ENCODE data around the gene PFKFB3.

Gene PFKFB3

DNA sequence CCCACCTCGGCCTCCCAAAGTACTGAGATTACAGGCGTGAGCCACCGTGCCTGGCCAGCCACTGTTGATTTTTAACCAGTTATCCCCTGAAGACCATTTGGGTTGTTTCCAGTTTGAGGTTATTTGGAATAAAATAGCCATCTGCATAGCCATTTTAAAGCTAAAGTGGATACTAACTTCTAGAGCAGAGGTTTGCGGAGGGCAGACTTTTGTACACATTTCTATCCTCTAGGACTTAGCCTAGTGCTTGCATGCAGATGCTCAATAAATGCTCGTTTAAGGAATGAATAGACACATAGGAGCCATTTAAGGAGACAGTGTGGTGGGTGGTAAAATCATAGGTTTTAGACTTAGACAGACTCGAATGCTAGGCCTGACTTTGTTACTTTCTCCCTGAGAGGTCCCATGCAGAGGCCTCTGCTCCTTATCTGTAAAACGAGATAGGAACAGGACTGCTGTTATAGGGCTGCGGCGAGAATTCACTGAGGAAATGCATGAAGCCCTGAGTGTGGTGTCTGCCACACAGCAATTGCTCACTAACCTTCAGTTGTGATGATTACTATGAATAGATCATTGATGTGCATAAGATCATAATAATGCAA, 75.9 kb downstream of the PFKFB3 start:
- H3K79me1 ChIP-seq (ENCODE audit: low read length): no peaks in the 10 kb centered on the region
- H3K4me3 ChIP-seq (ENCODE audit: low read length): no peak overlapping the region
- peak; percentile 86 for DNase-seq
- no peak overlapping the region for H2AK5ac ChIP-seq (ENCODE audit: low read length)
- no peaks in the 10 kb centered on the region for H3K79me2 ChIP-seq (ENCODE audit: control insufficient read depth, insufficient read depth, low read length)
- H3K36me3 ChIP-seq (ENCODE audit: control insufficient read depth, insufficient read depth, low read length): no peaks in the 10 kb centered on the region
- H2BK120ac ChIP-seq (ENCODE audit: low read depth, low read length): peak overlapping the region; percentile 8
- H3K4me1 ChIP-seq (ENCODE audit: control insufficient read depth, low read depth, low read length): peaks cover 10% of the 10 kb centered on the region
- no peak overlapping the region for H3K23ac ChIP-seq (ENCODE audit: low read length)
- H4K8ac ChIP-seq (ENCODE audit: low read depth, low read length): no peak overlapping the region
- H2BK15ac ChIP-seq (replicated peaks; ENCODE audit: low read depth): no peak overlapping the region
- H4K5ac ChIP-seq (ENCODE audit: low read length): no peak overlapping the region
- WGBS (ENCODE audit: extremely low coverage, insufficient coverage, low lambda C conversion rate): no CpG with 5 or more reads among the region's 9 CpGs
- H3K27me3 ChIP-seq (ENCODE audit: insufficient read depth, low read length, poor library complexity): no peaks in the 10 kb centered on the region
- peak overlapping the region; percentile 37 for H3K56ac ChIP-seq (ENCODE audit: low read length)
- peak overlapping the region; percentile 75 for H3K18ac ChIP-seq (ENCODE audit: low read length)
- no peak overlapping the region for H3K9ac ChIP-seq (ENCODE audit: low read length)
- no peak overlapping the region for H3K4me2 ChIP-seq (ENCODE audit: low read length)
- H3K4ac ChIP-seq (ENCODE audit: low read depth, low read length): no peak overlapping the region
- peak overlapping the region; percentile 71 for H3K27ac ChIP-seq (ENCODE audit: low read depth, low read length)
- no peak overlapping the region for H2BK5ac ChIP-seq (ENCODE audit: low read length)

DNA sequence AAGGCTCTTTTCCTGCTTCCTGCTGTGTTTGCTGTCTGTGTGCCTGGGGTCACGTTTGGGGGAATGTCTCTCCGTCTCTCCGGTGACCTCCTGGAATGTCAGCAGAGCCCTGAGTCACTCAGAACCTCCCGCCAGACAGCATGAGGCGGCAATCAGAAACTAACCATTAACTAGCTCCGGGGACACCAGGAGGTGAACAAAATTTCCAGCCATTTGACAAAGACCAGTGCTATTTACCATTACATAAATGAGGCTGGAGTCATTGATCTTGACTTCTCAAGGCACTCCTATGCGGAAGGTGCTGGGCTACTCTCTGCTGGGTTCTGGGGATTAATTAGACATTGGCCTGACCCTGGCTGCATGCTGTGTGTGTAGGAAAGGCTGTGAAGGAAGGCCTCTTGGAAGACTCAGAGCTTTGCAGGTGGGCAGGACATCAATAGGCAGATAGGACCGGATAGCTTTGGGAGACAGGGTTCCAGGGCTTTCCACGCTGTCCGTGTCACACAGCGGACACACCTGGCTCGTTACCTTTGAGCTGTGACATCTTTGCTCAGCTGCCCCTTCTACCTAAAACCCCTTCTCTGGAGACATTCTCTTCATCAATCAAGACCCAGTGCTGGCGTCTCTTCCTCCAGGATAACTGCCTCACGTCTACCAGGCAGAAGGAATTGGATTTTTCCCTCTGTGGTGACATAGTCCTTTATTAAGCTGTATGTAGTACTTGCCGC, 77.0 kb downstream of the PFKFB3 start:
- H2AK5ac ChIP-seq (ENCODE audit: low read length): no peak overlapping the region
- peak; percentile 97 for DNase-seq
- H3K9ac ChIP-seq (ENCODE audit: low read length): no peak overlapping the region
- peak overlapping the region; percentile 1 for H2BK5ac ChIP-seq (ENCODE audit: low read length)
- no peaks in the 10 kb centered on the region for H3K79me2 ChIP-seq (ENCODE audit: control insufficient read depth, insufficient read depth, low read length)
- H3K18ac ChIP-seq (ENCODE audit: low read length): peak overlapping the region; percentile 81
- H2BK15ac ChIP-seq (replicated peaks; ENCODE audit: low read depth): no peak overlapping the region
- H3K27me3 ChIP-seq (ENCODE audit: insufficient read depth, low read length, poor library complexity): no peaks in the 10 kb centered on the region
- no peak overlapping the region for H4K5ac ChIP-seq (ENCODE audit: low read length)
- peak overlapping the region; percentile 73 for H3K4ac ChIP-seq (ENCODE audit: low read depth, low read length)
- H4K8ac ChIP-seq (ENCODE audit: low read depth, low read length): no peak overlapping the region
- H2BK120ac ChIP-seq (ENCODE audit: low read depth, low read length): peak overlapping the region; percentile 6
- no peak overlapping the region for H3K4me3 ChIP-seq (ENCODE audit: low read length)
- H3K23ac ChIP-seq (ENCODE audit: low read length): no peak overlapping the region
- H3K27ac ChIP-seq (ENCODE audit: low read depth, low read length): peak overlapping the region; percentile 59
- H3K36me3 ChIP-seq (ENCODE audit: control insufficient read depth, insufficient read depth, low read length): no peaks in the 10 kb centered on the region
- H3K79me1 ChIP-seq (ENCODE audit: low read length): no peaks in the 10 kb centered on the region
- no CpG with 5 or more reads among the region's 15 CpGs for WGBS (ENCODE audit: extremely low coverage, insufficient coverage, low lambda C conversion rate)
- H3K4me1 ChIP-seq (ENCODE audit: control insufficient read depth, low read depth, low read length): peaks cover 10% of the 10 kb centered on the region
- no peak overlapping the region for H3K4me2 ChIP-seq (ENCODE audit: low read length)
- peak overlapping the region; percentile 68 for H3K56ac ChIP-seq (ENCODE audit: low read length)

DNA sequence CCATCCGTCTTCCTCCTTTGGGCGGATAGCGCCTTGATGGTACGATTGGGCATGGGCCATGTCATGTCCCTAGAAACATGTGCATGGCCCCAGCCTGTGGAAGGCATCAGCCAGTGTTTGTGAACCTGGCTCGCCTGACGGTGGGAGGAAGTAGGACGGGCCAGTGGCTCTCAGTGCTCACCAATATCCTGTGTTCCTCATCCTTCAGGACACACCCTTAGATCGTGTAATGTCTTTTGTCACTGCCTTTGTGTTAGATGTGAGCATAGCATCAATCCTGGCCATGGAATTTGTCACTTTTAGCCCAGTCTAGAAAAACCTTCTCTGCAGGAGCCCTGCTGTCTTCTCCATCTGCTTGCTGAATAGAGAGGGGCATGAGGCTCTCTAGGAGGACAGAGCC, 77.6 kb downstream of the PFKFB3 start:
- Histone ChIP-seq H2BK15ac (replicated peaks; ENCODE audit: low read depth) (no peak overlapping the region), H3K27me3 (ENCODE audit: insufficient read depth, low read length, poor library complexity) (no peaks in the 10 kb centered on the region), H3K23ac (ENCODE audit: low read length) (no peak overlapping the region), H3K56ac (ENCODE audit: low read length) (peak overlapping the region; percentile 68), H4K5ac (ENCODE audit: low read length) (no peak overlapping the region), H3K4me3 (ENCODE audit: low read length) (no peak overlapping the region), H2BK120ac (ENCODE audit: low read depth, low read length) (peak overlapping the region; percentile 6), H3K9ac (ENCODE audit: low read length) (no peak overlapping the region), H3K79me1 (ENCODE audit: low read length) (no peaks in the 10 kb centered on the region), H2BK5ac (ENCODE audit: low read length) (peak overlapping the region; percentile 1), H2AK5ac (ENCODE audit: low read length) (peak overlapping the region; percentile 56), H3K18ac (ENCODE audit: low read length) (peak overlapping the region; percentile 81), H4K8ac (ENCODE audit: low read depth, low read length) (no peak overlapping the region), H3K4me1 (ENCODE audit: control insufficient read depth, low read depth, low read length) (peaks cover 10% of the 10 kb centered on the region), H3K4ac (ENCODE audit: low read depth, low read length) (peak overlapping the region; percentile 73), H3K27ac (ENCODE audit: low read depth, low read length) (peak overlapping the region; percentile 59), H3K36me3 (ENCODE audit: control insufficient read depth, insufficient read depth, low read length) (no peaks in the 10 kb centered on the region), H3K4me2 (ENCODE audit: low read length) (no peak overlapping the region), H3K79me2 (ENCODE audit: control insufficient read depth, insufficient read depth, low read length) (no peaks in the 10 kb centered on the region)
- DNase-seq: peak; percentile 89
- no CpG with 5 or more reads among the region's 8 CpGs for WGBS (ENCODE audit: extremely low coverage, insufficient coverage, low lambda C conversion rate)

DNA sequence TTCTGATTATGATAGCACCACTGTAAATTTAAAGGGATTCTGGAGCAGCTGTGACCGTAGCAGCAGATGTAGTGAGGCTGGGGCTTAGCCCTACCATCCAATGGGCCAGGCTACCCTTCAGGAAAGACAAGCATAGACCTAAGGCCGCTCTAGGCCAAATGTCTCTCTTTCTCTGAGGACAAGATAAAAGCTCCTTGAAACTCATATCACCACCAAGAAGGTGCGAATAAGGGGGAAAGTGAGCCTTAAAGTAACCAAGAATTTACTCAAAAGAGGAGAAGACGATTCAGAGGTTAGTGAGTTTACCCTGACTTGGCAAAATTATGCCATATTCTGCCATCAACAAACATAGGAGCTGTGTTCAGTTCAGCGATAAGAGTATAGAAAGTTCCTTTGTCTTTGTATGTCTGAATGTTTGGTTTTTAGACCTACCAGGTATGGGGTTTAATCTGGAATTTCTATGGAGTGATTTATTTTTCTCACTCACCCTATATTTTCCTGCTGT, 79.8 kb downstream of the PFKFB3 start:
- no peak overlapping the region for H3K56ac ChIP-seq (ENCODE audit: low read length)
- H3K79me2 ChIP-seq (ENCODE audit: control insufficient read depth, insufficient read depth, low read length): no peaks in the 10 kb centered on the region
- no CpG with 5 or more reads among the region's 5 CpGs for WGBS (ENCODE audit: extremely low coverage, insufficient coverage, low lambda C conversion rate)
- H4K5ac ChIP-seq (ENCODE audit: low read length): no peak overlapping the region
- no peaks in the 10 kb centered on the region for H3K27me3 ChIP-seq (ENCODE audit: insufficient read depth, low read length, poor library complexity)
- no peak overlapping the region for H3K4ac ChIP-seq (ENCODE audit: low read depth, low read length)
- H2AK5ac ChIP-seq (ENCODE audit: low read length): no peak overlapping the region
- H3K79me1 ChIP-seq (ENCODE audit: low read length): no peaks in the 10 kb centered on the region
- H3K23ac ChIP-seq (ENCODE audit: low read length): no peak overlapping the region
- H2BK120ac ChIP-seq (ENCODE audit: low read depth, low read length): no peak overlapping the region
- no peaks in the 10 kb centered on the region for H3K36me3 ChIP-seq (ENCODE audit: control insufficient read depth, insufficient read depth, low read length)
- no peak for DNase-seq
- no peak overlapping the region for H3K4me3 ChIP-seq (ENCODE audit: low read length)
- no peak overlapping the region for H3K27ac ChIP-seq (ENCODE audit: low read depth, low read length)
- no peak overlapping the region for H2BK15ac ChIP-seq (replicated peaks; ENCODE audit: low read depth)
- H4K8ac ChIP-seq (ENCODE audit: low read depth, low read length): no peak overlapping the region
- H3K9ac ChIP-seq (ENCODE audit: low read length): no peak overlapping the region
- no peak overlapping the region for H3K4me2 ChIP-seq (ENCODE audit: low read length)
- H3K18ac ChIP-seq (ENCODE audit: low read length): no peak overlapping the region
- peaks cover 10% of the 10 kb centered on the region for H3K4me1 ChIP-seq (ENCODE audit: control insufficient read depth, low read depth, low read length)
- H2BK5ac ChIP-seq (ENCODE audit: low read length): no peak overlapping the region

DNA sequence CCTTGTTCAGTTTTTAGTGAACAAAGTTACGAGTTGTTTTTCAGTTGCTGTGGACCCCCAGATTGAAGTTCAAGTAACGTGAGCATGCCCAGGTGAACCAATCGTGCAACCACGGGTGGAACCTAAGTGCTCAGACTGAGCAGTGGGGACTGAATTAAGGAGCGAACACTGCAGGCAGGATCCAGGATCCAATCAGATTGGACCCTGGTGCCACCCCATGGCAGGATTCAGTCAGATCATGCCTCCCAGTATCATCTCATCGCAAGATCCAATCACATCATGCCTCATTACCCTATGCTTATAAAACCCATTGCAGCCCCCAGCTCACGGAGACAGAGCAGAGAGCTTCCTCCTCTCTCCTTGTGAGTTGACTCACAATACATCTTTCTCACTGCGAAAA, 80.9 kb downstream of the PFKFB3 start:
- Histone ChIP-seq H2AK5ac (ENCODE audit: low read length) (no peak overlapping the region), H3K18ac (ENCODE audit: low read length) (no peak overlapping the region), H4K5ac (ENCODE audit: low read length) (no peak overlapping the region), H3K4me2 (ENCODE audit: low read length) (no peak overlapping the region), H4K8ac (ENCODE audit: low read depth, low read length) (no peak overlapping the region), H3K27me3 (ENCODE audit: insufficient read depth, low read length, poor library complexity) (no peaks in the 10 kb centered on the region), H2BK5ac (ENCODE audit: low read length) (no peak overlapping the region), H3K27ac (ENCODE audit: low read depth, low read length) (no peak overlapping the region), H3K79me2 (ENCODE audit: control insufficient read depth, insufficient read depth, low read length) (no peaks in the 10 kb centered on the region), H3K9ac (ENCODE audit: low read length) (no peak overlapping the region), H3K23ac (ENCODE audit: low read length) (no peak overlapping the region), H3K56ac (ENCODE audit: low read length) (no peak overlapping the region), H3K79me1 (ENCODE audit: low read length) (no peaks in the 10 kb centered on the region), H3K4me1 (ENCODE audit: control insufficient read depth, low read depth, low read length) (peaks cover 10% of the 10 kb centered on the region), H3K4ac (ENCODE audit: low read depth, low read length) (no peak overlapping the region), H2BK120ac (ENCODE audit: low read depth, low read length) (no peak overlapping the region), H2BK15ac (replicated peaks; ENCODE audit: low read depth) (no peak overlapping the region), H3K36me3 (ENCODE audit: control insufficient read depth, insufficient read depth, low read length) (no peaks in the 10 kb centered on the region), H3K4me3 (ENCODE audit: low read length) (no peak overlapping the region)
- no CpG with 5 or more reads among the region's 8 CpGs for WGBS (ENCODE audit: extremely low coverage, insufficient coverage, low lambda C conversion rate)
- no peak for DNase-seq

All from mesendoderm (in vitro differentiated cells).